Measurements from ENCODE around the gene SERPINB10. TPM values are rescaled to one million over a fixed set of nuclear protein-coding genes. Genes with fewer than 3 reads are reported as not detected.

The SERPINB10 gene
- total RNA-seq, 3 donors from 2014 or later: 0.15 TPM; not detected in 2

- no peak for DNase-seq (ENCODE audit: low spot score in 2 of 2)
- no peaks in the 10 kb centered on the region for H3K4me1 ChIP-seq
- intact Hi-C loops (cut with DNase I; ENCODE audit: low total_unique reads): no loop called here
- no peaks in the 10 kb centered on the region for H3K36me3 ChIP-seq
- no peaks in the 10 kb centered on the region for H3K27me3 ChIP-seq
- H3K27ac ChIP-seq: no peak overlapping the region
- no peak overlapping the region for H3K4me3 ChIP-seq
- TF ChIP-seq POLR2AphosphoS5 (IDR thresholded peaks at IDR 0.05) (no peak), POLR2A (IDR thresholded peaks at IDR 0.05) (no peak), CTCF (IDR thresholded peaks at IDR 0.05) (no peak)
- no peaks in the 10 kb centered on the region for H3K9me3 ChIP-seq
Measured at GRCh38 chr18:63975628-63976027, 67.9 kb downstream of the SERPINB10 start.

GRCh38 chr18:63977040-63977439 lies 69.3 kb downstream of the SERPINB10 start:
- intact Hi-C loops (cut with DNase I; ENCODE audit: low total_unique reads): no loop called here
- no peak for DNase-seq (ENCODE audit: low spot score in 2 of 2)
- H3K4me1 ChIP-seq: no peaks in the 10 kb centered on the region
- no peaks in the 10 kb centered on the region for H3K9me3 ChIP-seq
- no peak overlapping the region for H3K27ac ChIP-seq
- no peaks in the 10 kb centered on the region for H3K36me3 ChIP-seq
- TF ChIP-seq POLR2A (IDR thresholded peaks at IDR 0.05): no peak
- no peak for TF ChIP-seq CTCF (IDR thresholded peaks at IDR 0.05)
- TF ChIP-seq POLR2AphosphoS5 (IDR thresholded peaks at IDR 0.05): no peak
- no peak overlapping the region for H3K4me3 ChIP-seq
- H3K27me3 ChIP-seq: no peaks in the 10 kb centered on the region

GRCh38 chr18:63979409-63979920 lies 71.7 kb downstream of the SERPINB10 start:
- H3K4me3 ChIP-seq: peak overlapping the region in 2 of 3 donors; percentile 12 to 49
- H3K9me3 ChIP-seq: no peaks in the 10 kb centered on the region
- intact Hi-C loops (cut with DNase I; ENCODE audit: low total_unique reads): no loop called here
- no peak for TF ChIP-seq POLR2A (IDR thresholded peaks at IDR 0.05)
- TF ChIP-seq POLR2AphosphoS5 (IDR thresholded peaks at IDR 0.05): no peak
- peak; percentile 6 to 70 (median 59) for TF ChIP-seq CTCF (IDR thresholded peaks at IDR 0.05)
- peak in 1 of 2 donors; percentile 59 for DNase-seq (ENCODE audit: low spot score in 2 of 2)
- no peaks in the 10 kb centered on the region for H3K36me3 ChIP-seq
- no peaks in the 10 kb centered on the region for H3K4me1 ChIP-seq
- peak overlapping the region; percentile 37 to 50 for H3K27ac ChIP-seq
- no peaks in the 10 kb centered on the region for H3K27me3 ChIP-seq

GRCh38 chr18:63980027-63980426 lies 72.3 kb downstream of the SERPINB10 start:
- no peak for DNase-seq (ENCODE audit: low spot score in 2 of 2)
- Histone ChIP-seq H3K27ac (peak overlapping the region; percentile 37 to 50), H3K36me3 (no peaks in the 10 kb centered on the region), H3K27me3 (no peaks in the 10 kb centered on the region), H3K9me3 (no peaks in the 10 kb centered on the region), H3K4me1 (no peaks in the 10 kb centered on the region), H3K4me3 (peak overlapping the region in 1 of 3 donors; percentile 49)
- intact Hi-C loops (cut with DNase I; ENCODE audit: low total_unique reads): no loop called here
- TF ChIP-seq POLR2A (IDR thresholded peaks at IDR 0.05): no peak
- TF ChIP-seq POLR2AphosphoS5 (IDR thresholded peaks at IDR 0.05): no peak
- TF ChIP-seq CTCF (IDR thresholded peaks at IDR 0.05): no peak

- DNase-seq (ENCODE audit: low spot score in 2 of 2): no peak
- TF ChIP-seq POLR2AphosphoS5 (IDR thresholded peaks at IDR 0.05) (no peak), POLR2A (IDR thresholded peaks at IDR 0.05) (no peak), CTCF (IDR thresholded peaks at IDR 0.05) (no peak)
- no peaks in the 10 kb centered on the region for H3K27me3 ChIP-seq
- H3K4me3 ChIP-seq: no peak overlapping the region
- no peaks in the 10 kb centered on the region for H3K9me3 ChIP-seq
- intact Hi-C loops (cut with DNase I; ENCODE audit: low total_unique reads): no loop called here
- H3K4me1 ChIP-seq: no peaks in the 10 kb centered on the region
- H3K36me3 ChIP-seq: no peaks in the 10 kb centered on the region
- no peak overlapping the region for H3K27ac ChIP-seq
Measured at GRCh38 chr18:63980896-63981460, 73.2 kb downstream of the SERPINB10 start.
